Esophagus mucosa (tissue), 1 donor: ENCODE data around the gene CHCHD6. TPM values are rescaled to one million over a fixed set of nuclear protein-coding genes. Genes with fewer than 3 reads are reported as not detected.

ENCODE experiments used
- ATAC-seq: fragments of 200-7000 bp; cut with Tn5 transposase; one replicate; pipeline ENCODE4 v1.9.1; 2020
- total RNA-seq: library from RNA; stranded (reverse); gene quantifications from one replicate; pipeline ENCODE4 v1.2.4, GENCODE V29; 2023
- donor health status: DM: yes; HTN: yes; CAD: no.

The CHCHD6 gene
- total RNA-seq, 1 donor from 2014 or later = 9.2 TPM

DNA sequence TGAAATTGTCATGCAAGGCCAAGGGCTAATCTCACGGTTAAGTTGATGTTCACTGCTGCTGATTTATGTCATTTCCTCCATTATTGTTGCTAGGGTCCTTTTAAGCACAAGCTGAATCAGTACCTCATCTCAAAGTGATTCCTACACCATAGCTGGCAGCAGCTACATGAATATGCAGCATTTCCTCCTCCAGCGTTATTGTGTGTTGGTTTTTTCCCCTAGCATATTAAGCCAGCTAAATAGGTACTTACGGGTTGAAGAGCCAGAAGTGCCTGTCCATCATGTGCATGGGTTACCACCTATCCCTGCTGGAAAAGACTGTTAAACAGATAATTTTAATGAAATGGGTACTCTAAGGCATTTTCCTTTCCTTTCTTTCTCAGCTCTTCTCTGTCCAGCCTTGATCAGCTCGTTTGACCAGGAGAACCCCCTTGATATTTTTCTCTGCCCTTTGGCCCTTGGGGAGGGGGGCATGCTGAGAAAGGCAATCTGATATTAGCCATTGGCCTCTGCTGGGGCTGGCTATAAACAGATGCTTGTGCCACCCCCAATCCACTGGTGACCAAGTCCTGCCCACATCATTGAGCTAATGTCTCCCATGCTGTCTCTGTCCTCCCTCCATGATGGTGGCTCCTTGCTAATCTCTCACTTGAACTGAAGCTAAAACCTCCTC, 163.3 kb downstream of the CHCHD6 start:
- no peak for ATAC-seq

DNA sequence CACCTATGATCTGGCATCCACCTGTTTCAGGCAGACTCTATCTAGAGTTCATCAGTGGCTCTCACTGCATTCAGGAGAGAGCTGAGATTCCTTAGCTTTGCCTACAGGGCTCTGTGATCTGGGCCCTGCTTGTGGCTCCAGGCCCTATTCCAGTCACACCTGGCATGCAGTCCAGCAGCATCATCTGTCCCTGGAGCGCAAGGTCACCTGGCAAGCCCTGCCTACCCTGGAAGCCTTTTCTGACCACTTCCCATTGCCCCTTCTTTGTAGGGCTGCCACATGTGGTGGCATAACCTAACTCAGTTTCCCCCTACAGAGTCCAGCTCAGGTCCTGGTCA, 163.8 kb downstream of the CHCHD6 start:
- ATAC-seq = no peak

DNA sequence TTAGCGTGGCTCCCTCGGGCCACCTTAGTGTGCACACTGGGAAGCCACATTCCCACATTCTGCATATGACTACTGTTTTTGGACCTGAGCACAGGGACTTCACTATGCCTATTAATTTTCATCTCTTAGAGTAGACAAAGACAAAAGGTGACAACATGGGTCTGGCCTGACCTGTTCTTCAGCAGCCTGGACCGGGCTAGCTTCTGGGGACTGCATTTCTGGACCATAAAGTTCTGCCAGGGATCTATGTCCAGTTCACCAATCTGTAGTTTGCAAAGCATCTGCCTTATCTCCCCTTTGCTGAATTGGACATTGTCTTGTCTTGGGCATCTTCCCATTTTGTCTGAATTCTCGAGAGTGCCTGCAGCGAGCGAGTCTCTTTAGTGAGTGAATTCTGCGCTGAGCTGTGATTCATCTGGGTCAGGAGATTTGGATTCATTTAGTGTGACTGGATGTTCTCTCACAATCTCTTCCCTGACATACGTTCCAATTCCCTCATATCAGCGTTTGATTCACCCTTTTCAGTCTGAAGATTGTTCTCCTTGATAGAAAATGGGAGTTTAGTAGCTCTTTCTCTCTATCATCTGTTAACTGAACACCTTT, 166.7 kb downstream of the CHCHD6 start:
- no peak for ATAC-seq

DNA sequence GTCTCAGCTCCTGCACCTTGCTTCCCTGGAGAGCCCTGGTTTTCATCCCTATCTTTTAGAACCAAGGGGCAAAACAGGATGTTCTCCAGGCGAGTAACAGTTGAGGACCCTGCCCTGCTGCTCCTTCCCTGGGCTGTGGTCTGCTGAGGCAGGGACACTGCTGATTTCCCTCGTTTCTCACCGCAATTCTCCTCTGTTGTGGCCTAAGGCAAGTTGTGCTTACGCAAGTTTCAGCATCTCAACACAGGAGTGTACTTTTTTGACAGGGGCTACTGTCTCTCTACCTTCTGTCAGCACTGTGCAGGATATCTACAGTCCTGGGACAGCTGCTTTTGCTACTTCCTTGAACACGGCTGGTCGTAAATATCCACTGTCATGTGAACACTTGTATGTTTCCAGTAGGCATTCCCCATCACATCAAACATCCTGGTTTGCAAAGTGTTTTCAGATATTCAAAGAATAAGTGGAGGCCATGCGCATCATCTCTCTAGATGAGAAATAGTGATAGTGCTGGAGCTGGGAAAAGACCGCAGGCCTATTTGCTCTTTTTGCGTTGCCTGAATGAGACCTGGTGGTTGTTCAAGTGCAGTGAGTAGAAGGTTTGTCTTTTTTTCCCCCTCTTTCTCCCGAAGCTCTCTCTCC, 168.8 kb downstream of the CHCHD6 start:
- no peak for ATAC-seq

DNA sequence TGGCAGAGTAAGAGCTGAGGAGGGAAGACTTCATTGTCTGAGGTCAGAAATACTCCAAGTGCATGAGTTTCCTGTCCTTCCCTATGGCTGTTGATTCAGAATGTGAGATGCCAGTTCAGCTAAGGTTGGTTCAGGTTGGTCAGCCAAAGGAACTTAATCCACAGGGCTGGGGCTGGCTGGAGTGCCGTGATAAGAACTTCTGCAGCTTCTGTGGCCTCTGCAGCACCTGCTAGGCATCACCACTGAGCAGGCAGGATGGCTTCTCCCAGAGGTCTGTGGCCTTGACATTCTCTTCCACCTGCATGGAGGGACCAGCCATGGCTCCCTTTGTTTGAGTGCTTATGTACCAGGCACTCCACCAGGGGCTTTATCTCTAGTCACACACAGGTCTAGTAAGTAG, 169.4 kb downstream of the CHCHD6 start:
- no peak for ATAC-seq

DNA sequence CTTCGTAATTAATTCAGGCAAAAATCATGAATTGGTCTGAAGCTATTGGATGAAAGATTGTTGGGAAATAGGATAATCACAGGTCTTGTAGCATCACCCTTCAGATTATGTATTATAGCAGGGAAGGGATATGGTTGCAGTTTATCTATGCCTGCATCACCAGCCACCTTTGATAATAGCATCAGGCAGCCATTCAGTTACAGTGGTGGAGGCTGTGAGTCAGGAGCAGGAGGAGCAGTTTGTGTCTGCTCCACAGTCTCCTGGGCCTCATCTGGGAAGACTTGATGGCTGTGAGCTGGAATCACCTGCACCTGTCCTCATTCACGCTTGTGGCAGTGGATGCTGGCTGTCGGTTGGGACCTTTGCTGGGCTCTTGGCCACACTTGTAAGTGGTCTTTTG, 174.6 kb downstream of the CHCHD6 start:
- no peak for ATAC-seq

DNA sequence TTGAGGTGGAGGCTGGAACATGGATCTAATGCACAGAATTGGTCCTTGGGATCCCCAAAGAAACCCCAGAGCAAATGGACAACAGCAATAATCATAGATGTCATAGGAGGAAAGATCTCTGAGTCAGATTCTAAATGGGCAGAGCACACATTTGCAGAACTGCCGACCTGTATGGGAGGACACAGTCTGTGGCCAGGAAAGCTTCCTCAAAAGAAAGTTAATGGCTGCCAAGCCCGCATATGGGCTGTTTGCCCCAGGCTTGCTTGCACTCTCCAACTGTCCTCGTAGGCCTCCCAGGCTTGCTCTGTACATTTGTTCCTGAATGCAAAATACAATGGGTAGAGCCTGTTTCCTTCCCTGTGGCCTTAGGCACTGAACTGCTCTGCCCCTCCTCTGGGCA, 176.9 kb downstream of the CHCHD6 start:
- no peak for ATAC-seq

DNA sequence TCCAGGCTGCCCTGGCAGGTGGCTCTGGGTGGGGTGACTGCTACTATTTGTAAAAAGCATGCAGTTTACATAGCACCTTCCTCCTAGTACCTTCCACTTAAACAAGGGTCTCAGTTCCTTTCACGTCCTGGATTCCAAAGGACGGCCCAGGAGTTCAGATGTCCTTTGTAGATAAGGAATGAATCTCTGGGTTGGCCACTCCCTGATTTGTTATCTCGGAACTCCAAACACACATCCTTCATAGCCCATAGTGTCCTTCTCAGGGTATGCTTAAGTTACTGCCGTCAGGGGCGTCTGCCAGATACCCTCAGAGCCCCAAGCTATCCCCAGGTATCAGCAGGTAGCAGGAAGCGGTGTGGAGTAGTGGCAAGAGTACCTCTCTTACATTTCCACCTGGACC, 177.8 kb downstream of the CHCHD6 start:
- no peak for ATAC-seq

DNA sequence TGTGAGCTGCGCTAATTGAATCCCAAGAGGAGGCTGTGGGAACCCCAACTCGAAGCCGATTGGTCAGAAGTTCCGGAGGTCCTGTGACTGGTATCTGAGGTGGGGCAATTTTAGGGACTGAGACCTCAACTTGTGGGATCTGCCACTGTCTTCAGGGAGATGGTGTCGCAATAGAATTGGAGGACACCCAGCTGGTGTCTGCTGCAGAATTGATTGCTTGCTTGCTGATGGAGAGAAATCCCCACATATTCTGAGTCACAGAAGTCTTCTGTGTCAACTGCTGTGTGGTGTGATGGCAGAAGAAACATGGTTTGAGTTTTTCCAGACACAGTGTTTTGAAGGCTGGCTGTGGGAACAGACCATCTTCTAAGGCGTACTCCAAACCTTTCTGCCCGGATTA, 179.2 kb downstream of the CHCHD6 start:
- no peak for ATAC-seq

DNA sequence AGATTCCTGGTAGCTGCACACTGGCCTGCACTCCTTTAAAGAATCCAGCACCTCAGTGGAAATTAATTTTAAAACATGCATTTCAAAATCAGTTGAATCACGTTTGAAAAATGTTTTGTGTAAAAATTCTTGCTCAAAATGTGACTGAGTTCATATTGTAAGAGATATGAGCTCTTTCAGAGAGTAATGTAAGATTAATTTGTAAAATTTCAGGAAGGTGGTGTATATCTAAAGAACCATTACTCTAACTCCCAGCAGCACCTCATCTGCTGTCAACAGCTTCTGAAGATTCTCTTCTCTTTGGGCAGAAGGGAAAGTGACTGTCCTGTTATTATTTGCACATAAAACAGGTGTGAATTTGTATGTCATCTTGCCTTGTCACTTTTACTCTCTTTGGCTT, 181.4 kb downstream of the CHCHD6 start:
- no peak for ATAC-seq

DNA sequence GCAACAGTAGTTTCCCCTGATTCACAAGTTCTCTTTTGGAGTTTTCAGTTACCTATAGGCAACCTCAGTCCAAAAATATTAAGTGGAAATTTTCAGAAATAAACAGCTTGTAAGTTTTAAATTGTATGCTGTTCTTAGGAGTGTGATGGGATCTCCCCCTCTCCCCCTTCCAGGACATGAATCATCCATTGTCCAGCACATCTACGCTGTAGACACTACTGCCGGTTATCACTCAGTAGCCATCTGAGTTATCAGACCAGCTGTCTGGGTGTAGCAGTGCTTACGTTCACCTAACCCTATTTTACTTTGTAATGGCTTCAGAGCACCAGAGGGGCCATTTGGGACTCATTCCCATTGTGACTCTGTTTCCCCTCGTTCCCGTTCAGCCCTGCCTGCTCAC, 182.2 kb downstream of the CHCHD6 start:
- no peak for ATAC-seq

DNA sequence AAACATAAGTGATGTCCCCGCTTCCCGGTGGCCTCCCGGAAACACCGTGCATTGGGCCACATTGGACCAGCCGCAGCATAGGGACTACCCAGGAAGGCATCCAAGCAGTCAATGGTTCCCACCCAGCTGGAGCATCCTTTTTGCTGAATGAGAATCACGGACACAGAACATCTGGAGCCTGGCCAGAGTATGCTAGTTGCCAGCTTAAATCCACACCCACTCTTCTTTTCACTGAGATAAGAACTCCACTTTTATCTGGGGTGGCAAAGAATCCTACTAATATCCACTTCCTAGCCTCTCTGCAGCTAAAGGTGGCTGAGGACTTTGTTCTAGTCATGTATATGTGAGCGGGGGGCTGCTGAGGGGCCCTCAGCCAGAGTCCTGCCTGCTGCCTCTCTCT, 183.6 kb downstream of the CHCHD6 start:
- ATAC-seq = no peak

DNA sequence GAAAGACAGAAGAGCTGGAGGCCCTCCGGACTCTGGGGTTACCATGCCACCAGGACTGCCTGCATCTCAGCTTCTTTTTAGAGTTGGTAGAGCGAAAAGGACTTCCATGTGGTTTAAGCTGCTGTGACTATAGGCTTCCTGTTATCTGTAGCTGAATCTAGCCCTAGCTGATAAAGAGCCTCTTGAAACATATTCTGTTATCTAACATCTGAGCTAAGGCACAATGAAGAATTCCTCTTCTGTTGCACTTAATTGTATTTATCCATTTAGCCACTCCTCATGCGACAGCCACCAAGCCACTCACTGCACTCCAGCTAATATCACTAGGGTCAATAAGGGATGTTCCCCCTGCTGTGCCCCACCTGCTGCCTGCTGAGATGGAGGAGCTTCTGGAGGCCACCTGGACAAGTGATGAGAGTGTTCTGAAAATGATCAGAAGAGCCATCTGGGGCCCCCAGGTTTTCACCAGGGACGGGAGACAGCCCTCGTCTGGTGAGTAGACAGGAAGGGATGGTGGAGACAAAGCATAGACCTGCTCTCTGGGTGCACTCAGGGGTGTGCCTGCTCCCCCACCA, 184.2 kb downstream of the CHCHD6 start:
- ATAC-seq = no peak

DNA sequence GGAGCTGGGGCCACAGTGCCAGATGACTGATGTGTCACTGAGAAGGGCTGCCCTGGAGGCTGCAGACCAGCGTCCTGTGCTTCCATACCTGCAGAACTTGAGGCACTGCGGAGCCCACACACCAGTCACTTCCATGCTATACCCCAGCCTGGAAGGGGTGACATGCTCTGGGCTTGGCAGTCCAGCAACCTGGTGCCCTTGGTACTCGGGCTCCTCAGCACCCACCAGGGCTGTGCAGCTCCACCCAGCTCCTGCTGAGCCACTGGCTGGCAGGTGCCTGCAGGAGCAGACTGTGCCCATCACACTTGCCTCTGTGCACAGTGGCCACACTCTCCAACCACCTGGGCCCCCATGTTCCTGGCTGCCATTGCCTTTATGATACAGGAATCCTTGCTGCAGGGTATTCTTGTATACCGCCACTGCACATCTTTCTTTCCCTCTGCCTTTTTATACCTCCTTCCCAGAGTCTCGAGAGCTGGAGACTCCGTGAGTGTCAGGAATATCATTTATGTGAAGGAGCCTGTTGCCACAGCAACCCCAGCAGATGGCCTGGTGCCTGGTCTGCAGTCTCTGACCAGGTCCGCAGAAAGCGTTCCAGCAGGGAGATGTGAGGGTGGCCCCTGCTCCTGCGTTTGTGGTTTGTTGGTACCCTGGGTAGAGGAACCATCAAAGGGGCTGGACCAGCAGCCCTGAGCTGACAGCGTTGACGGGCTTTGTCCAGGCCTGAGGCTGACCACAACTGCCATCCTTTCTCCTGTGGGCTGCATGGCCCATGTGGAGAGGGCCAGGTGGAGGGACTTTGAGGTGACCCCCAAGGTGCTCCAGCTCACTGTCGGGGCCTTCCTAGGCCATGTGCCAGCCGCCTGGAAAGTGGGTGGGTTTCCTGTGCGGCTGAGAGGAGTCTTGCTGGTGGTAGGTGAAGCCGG, 185.5 kb downstream of the CHCHD6 start:
- peak; percentile 7 for ATAC-seq

DNA sequence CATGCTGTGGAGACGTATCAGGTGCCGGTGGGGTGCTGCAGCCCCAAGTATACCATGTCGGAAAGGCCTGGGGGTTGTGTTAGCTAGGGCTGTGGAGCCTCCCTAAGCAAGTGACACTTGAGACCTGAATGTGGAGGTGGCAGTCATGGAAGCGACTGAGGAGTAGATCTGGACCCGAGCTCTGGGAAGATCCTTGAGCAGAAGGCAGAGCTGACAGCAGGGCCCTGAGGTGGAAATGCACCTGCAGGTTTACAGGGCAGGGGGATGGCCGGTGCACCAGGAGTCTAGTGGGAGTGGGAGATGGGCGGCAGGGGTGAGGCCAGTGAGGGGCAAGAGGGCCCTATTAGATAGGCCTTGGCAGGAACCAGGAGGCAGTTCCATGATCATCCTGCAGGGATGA, 187.1 kb downstream of the CHCHD6 start:
- ATAC-seq = no peak

DNA sequence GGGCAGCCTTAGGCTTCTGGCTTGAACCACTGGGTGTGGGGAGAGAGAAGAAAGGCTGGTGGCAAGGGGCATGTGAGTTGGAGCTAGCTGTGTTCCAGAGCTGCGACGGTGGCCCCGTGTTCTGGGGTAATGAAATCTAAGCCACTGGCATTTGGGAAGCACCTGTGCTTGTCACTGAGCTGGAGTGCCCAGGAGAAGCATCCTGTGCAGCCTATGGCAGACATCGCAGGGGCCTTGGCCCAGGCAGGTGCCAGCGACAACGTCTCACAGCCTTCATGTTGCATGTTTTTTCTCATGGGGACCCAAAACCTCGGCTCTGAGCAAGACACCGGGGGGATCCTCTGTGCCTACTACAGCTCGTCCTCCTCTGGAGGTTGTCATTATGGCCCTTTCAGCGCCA, 187.8 kb downstream of the CHCHD6 start:
- no peak for ATAC-seq

DNA sequence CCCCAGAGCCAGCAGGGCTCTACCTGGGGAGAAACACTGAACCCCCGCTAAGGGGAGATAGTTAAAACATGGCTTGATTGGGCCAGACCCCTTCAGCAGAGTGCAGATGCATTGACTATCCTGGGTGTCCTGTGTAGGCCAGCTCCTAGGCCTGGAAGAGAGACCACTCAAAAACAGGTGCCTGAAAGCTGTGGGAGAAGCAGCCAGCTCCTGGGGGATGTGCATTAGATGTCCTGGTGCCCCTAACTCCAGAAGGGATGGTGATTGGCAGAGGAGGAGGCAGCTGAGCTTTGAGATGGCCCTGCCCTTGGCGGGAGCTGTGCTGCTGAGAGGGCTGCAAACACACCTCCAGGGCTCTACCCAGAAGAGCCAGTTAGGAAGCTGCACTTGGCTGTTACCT, 189.6 kb downstream of the CHCHD6 start:
- no peak for ATAC-seq

DNA sequence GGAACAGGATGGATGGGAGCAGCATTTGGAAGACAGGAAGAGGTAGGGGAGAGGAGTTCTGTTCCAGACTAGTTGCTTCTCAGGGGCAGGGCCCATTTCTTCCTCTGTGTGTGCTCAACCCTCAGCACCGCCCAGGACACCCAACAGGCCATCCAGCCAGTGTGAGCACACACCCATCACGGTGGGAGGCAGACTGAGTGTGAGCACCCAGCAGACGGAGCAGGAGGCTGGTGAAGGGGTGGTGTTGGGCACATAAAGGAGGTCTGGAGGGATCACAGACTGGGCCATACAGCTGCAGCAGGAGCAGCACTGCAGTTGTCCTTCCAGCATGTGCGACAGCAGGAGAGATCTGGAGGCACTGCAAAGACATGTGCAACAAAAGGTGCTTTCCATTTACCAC, 190.4 kb downstream of the CHCHD6 start:
- no peak for ATAC-seq

DNA sequence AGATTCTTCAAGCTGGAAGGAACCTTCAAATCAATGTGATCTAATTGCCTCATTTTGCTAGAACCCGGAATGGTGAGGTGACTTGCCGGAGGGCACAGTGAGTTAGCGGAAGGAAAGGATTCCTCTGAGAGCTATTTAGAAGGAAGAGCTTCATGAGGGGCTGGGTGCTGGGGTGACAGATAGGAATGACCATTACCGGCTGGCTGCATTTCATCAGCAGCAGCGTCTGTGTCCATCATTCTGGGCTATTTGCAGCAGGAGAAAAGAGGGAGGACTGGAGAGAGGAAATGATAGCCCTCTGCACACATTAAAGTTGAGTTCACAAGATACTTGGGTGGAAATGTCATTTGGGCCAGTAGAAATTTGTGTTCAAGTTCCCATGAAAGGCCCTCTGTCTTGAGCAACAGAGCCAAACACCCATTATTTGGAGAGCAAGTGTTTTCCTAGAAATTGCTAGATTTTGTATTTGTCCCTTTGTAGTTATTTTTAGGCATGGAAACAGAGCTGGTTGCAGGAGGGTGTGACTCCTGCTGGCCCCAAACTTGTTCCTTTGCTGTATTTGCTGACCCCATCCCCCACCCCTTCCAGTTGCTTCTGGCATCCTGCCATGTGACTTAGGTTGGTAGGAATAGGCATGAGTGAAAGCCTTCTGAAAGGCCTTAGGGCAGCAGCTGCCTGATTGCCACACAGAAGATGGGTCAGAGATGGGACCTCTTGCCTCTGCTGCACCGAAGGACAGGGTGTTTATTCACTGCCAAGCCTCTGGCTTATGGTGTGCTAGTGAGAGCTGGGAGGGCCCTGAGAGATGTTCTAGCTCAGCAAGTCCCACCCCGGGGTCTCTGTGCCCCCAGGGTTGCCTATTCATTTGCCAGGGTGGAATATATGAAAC, 191.4 kb downstream of the CHCHD6 start:
- no peak for ATAC-seq

DNA sequence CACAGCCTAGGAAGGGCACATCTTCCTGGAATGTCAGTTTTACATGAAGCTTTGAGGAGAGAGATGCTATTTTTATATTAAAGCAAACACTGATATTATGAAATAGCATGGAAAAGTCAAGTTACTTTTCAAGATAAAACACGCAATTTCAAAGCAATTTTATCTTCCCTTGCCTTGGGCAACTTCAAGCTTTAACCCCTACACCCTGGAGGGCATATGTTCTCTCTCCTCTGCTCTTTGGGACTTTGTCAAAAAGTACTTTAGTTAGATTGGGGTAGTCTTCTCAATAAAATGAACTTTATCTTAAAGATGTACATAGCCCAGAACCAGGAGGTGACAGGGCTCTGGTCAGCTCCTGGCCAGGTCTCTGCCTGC, 192.0 kb downstream of the CHCHD6 start:
- ATAC-seq = no peak

DNA sequence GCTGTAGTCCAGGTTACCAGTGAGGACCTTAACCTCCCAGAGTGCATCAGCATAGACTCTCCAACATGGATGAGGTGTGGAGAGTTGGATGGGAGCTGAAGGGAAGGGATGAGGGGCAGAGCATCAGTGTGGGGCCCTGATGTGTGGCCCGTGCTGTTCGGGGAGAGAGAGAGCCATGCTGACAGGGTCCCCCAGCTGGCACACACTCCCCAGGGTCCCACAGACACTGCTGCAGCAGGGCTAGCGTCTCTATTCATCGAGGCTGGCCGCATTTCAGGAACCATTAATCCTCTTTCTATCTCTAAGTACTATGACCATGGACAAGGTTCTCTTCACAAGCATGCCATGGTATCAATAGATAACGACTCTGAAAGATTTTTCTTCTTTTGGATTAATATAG, 192.9 kb downstream of the CHCHD6 start:
- ATAC-seq = no peak

DNA sequence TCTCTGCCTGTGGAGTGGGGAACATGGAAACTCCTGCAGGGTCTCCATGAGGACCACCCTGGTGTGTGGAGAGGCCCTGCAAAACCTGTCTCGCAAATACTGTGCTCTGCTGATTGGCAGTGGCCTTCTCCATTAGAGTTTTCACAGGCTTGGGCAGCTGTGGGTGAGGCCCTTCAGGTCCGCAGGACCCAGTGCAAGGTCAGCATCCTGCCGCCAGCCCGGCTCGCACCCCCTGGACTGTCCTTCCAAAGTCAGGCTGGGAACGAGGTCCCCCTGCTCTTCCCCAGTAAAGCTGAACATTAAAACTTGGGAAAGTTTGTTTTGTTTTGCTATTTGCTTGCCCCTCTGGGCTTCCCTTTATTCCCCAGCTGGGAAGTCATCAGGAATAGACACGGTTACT, 193.9 kb downstream of the CHCHD6 start:
- ATAC-seq = no peak
